Spleen (tissue), 11 donors: ENCODE data around the gene SESN3. TPM values are rescaled to one million over a fixed set of nuclear protein-coding genes. Genes with fewer than 3 reads are reported as not detected.

Experiments used
- DNase-seq: peaks from one replicate; pipeline ENCODE4 v3.0.0-alpha.2; 2020
- H3K27ac ChIP-seq, 8 donors: fragments of 200-600 bp; sonication (generic) in 7 of 8; 1 replicate in 4 of 8; 2 replicates in 4 of 8; pipeline versions ENCODE4 v1.5.0 to v1.8.0; 2016 to 2021; ENCODE audit warnings: inconsistent platforms in 4 of 8, mild to moderate bottlenecking in 4 of 8, moderate library complexity in 1 of 8
- H3K27me3 ChIP-seq, 7 donors: fragments of 200-600 bp; sonication (generic) in 6 of 7; replicated peaks in 1 of 7; 1 replicate in 4 of 7; 2 replicates in 3 of 7; pipeline versions ENCODE4 v1.5.0 to v1.8.0; 2016 to 2021; ENCODE audit warnings: inconsistent platforms in 3 of 7, mild to moderate bottlenecking in 1 of 7
- H3K36me3 ChIP-seq, 6 donors: fragments of 200-600 bp; sonication (generic) in 5 of 6; 1 replicate in 4 of 6; 2 replicates in 2 of 6; pipeline versions ENCODE4 v1.5.0 to v1.8.0; 2016 to 2021; ENCODE audit warnings: inconsistent platforms in 2 of 6
- H3K4me1 ChIP-seq, 6 donors: fragments of 200-600 bp; sonication (generic) in 5 of 6; 1 replicate in 3 of 6; 2 replicates in 3 of 6; pipeline versions ENCODE4 v1.5.0 to v1.8.0; 2016 to 2021; ENCODE audit warnings: inconsistent platforms in 3 of 6
- H3K4me3 ChIP-seq, 8 donors: fragments of 200-600 bp; sonication (generic) in 7 of 8; 1 replicate in 4 of 8; 2 replicates in 4 of 8; pipeline versions ENCODE4 v1.5.0 to v1.8.0; 2016 to 2021; ENCODE audit warnings: inconsistent platforms in 4 of 8, mild to moderate bottlenecking in 4 of 8, moderate library complexity in 2 of 8
- H3K9me3 ChIP-seq, 8 donors: fragments of 200-600 bp; sonication (generic) in 7 of 8; 1 replicate in 4 of 8; 2 replicates in 4 of 8; pipeline versions ENCODE4 v1.5.0 to v1.8.0; 2016 to 2021; ENCODE audit warnings: inconsistent platforms in 4 of 8
- CTCF ChIP-seq, 11 experiments: fragments of 200-600 bp in 7 of 11; fragments of 450-650 bp in 4 of 11; sonication (generic) in 4 of 11; IDR thresholded peaks in 8 of 11; conservative IDR thresholded peaks in 3 of 11; 1 replicate in 7 of 11; 2 replicates in 4 of 11; pipeline versions ENCODE4 v1.4.0 to v1.8.0; 2016 to 2021; ENCODE audit warnings: antibody characterized with exemption in 11 of 11, inconsistent platforms in 4 of 11, mild to moderate bottlenecking in 1 of 11
- POLR2A ChIP-seq, 3 donors: fragments of 450-650 bp; IDR thresholded peaks; one replicate each; pipeline ENCODE4 v1.5.1; 2017; ENCODE audit warnings: antibody characterized with exemption in 3 of 3, mild to moderate bottlenecking in 1 of 3
- POLR2AphosphoS5 ChIP-seq, 3 donors: sonication (generic); formaldehyde crosslinking; IDR thresholded peaks; one replicate each; pipeline ENCODE4 v1.5.1; 2017; ENCODE audit warnings: antibody characterized with exemption in 3 of 3
- WGBS, 5 donors: extraction: QIAGEN DNeasy Blood & Tissue Kit in 3 of 5; methylation state at CpG; one replicate each; pipeline versions ENCODE4 v1.1.5 to v1.1.7; 2013 to 2018; 5-methylcytosine and 5-hydroxymethylcytosine counted together
- intact Hi-C: fragments of 100-400 bp; cut with DNase I; formaldehyde crosslinking; loops from one replicate; pipeline ENCODE4 v1.15.0; 2023; ENCODE audit warnings: low total_unique reads
- polyA plus RNA-seq, 3 donors: library from polyadenylated mRNA; stranded (reverse); fragments of 200-250 nt; gene quantifications; one replicate each; pipeline ENCODE4 v1.2.1, GENCODE V29; 2013
- total RNA-seq, 7 donors: library from RNA; depleted of rRNA in 3 of 7; stranded (reverse); fragments of >200 nt in 3 of 7; fragmentation: NEBNext Ultra II Directional in 4 of 7; extraction: Animal tissue kit (Norgen Biotek cat#: 25700) in 4 of 7; gene quantifications; one replicate each; pipeline versions ENCODE4 v1.1.0 to v1.2.1, GENCODE V29; 2016 to 2021
- donor health status: healthy with polysubstance abuse.
- donor health status: DM: no; HTN: no; CAD: no; lungs with moderate emphysema.
- donor health status: DM: no; HTN: no; CAD: no.
- donor health status: Bipolar disorder and iron deficiency.
- donor health status: healthy.
- donor health status: DM: no; HTN: no; CAD: no.
- donor health status: DM: yes; HTN: yes; CAD: no.

Gene SESN3
- total and polyA plus RNA-seq, 10 donors: 10.9 to 79.9 (median 56.5) TPM

- Histone ChIP-seq H3K4me3 (peak overlapping the region; percentile 58 to 83 (median 63)), H3K9me3 (no peaks in the 10 kb centered on the region), H3K27me3 (no peaks in the 10 kb centered on the region), H3K4me1 (peaks cover 27 to 79% (median 54%) of the 10 kb centered on the region in 6 donors), H3K27ac (peak overlapping the region; percentile 89 to 96 (median 92)), H3K36me3 (no peaks in the 10 kb centered on the region)
- 0% methylated on average over 31 to 55 of the region's 55 CpGs for WGBS, 5 donors
- DNase-seq: peak; percentile 97
- intact Hi-C loops: loop anchor here (5.0 kb wide), 2 partner anchors 556 to 616 kb away; no protein-coding TSS in a partner anchor
- peak in 2 of 3 donors; percentile 50 to 62 for TF ChIP-seq POLR2A (IDR thresholded peaks at IDR 0.05)
- TF ChIP-seq POLR2AphosphoS5 (IDR thresholded peaks at IDR 0.05): peak; percentile 92 to 94 (median 93)
- peak; percentile 84 to 99 (median 94) for TF ChIP-seq CTCF (IDR thresholded peaks at IDR 0.05 in 8 of 11, conservative IDR thresholded peaks at IDR 0.05 in 3 of 11)
Measured at GRCh38 chr11:95150956-95151684, 79.9 kb downstream of the SESN3 start.

DNA sequence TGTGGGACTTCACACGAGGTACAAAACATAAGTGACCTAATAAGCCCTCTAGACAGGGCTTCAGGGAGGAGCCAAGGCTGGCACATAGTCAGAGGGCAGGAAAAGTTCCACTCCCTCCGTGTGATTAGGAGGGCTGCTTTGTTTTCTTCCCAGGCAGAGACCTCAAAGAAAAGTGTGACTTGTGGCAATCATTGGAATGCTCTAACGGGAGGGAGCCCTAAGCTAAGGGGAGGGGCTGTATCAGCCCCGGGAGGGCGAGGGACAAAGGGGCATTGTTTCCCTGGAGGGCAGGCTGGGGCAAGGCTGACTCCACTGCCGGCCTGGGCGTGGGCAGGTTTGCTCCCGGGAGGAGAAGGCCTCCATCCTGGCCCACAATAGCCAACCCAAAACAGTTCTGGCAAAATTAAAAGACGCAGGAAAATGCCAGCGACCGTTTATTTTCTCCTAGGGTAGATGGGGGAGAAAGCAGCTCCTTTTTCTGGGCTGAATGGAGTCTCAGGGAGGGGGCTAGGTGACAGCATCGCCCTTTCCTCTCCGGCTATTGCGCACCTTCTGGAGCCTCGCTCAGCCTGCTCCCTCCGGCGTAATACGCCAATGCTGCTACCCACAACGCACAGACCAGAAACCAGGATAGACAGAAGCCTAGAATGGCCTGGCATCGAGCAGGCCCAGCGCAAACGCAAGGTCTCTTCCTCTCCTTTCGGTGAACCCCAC is 81.2 kb downstream of the SESN3 start:
- peak; percentile 85 for DNase-seq
- no peaks in the 10 kb centered on the region for H3K9me3 ChIP-seq
- peak overlapping the region; percentile 70 to 96 (median 92) for H3K27ac ChIP-seq
- H3K4me1 ChIP-seq: peaks cover 27 to 78% (median 51%) of the 10 kb centered on the region in 6 donors
- no peak for TF ChIP-seq CTCF (IDR thresholded peaks at IDR 0.05 in 8 of 11, conservative IDR thresholded peaks at IDR 0.05 in 3 of 11)
- TF ChIP-seq POLR2AphosphoS5 (IDR thresholded peaks at IDR 0.05): peak; percentile 32 to 78 (median 76)
- peak overlapping the region in 6 of 8 donors; percentile 59 to 83 (median 63) for H3K4me3 ChIP-seq
- intact Hi-C loops: loop anchor here (5.0 kb wide), 3 partner anchors 73 to 617 kb away; no protein-coding TSS in a partner anchor
- 41 to 56% (median 48%) methylated on average over 21 to 23 of the region's 23 CpGs for WGBS, 5 donors
- no peaks in the 10 kb centered on the region for H3K27me3 ChIP-seq
- no peaks in the 10 kb centered on the region for H3K36me3 ChIP-seq

DNA sequence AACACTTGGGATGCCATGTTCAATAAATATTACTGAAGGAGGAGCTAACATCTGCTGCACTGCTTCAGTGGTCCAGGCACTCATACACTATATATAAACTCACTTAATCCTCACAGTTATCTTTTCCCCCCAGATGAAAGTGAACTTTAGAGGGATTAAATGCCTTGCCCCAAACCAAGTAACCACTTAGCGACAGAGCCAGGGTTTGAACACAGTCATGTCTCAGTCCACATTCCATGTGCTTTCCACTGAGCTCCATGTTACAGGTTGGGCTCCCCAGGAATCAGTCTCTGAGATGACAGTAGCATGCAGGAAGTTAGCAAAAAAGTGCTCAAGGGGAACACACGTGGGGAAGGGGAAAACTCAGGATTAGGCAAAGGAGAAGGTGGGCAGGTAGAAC is 82.1 kb downstream of the SESN3 start:
- no peak overlapping the region for H3K4me3 ChIP-seq
- intact Hi-C loops: loop anchor here (5.0 kb wide), 1 partner anchor 72 kb away; no protein-coding TSS in a partner anchor
- WGBS, 5 donors: 53 to 66% (median 59%) methylated on average over 2 of the region's 2 CpGs
- H3K27ac ChIP-seq: peak overlapping the region in 7 of 8 donors; percentile 41 to 96 (median 92)
- DNase-seq: no peak
- TF ChIP-seq POLR2AphosphoS5 (IDR thresholded peaks at IDR 0.05) (no peak), POLR2A (IDR thresholded peaks at IDR 0.05) (no peak), CTCF (IDR thresholded peaks at IDR 0.05 in 8 of 11, conservative IDR thresholded peaks at IDR 0.05 in 3 of 11) (no peak)
- H3K27me3 ChIP-seq: no peaks in the 10 kb centered on the region
- H3K4me1 ChIP-seq: peaks cover 22 to 70% (median 43%) of the 10 kb centered on the region in 6 donors
- no peaks in the 10 kb centered on the region for H3K9me3 ChIP-seq
- no peaks in the 10 kb centered on the region for H3K36me3 ChIP-seq

DNA sequence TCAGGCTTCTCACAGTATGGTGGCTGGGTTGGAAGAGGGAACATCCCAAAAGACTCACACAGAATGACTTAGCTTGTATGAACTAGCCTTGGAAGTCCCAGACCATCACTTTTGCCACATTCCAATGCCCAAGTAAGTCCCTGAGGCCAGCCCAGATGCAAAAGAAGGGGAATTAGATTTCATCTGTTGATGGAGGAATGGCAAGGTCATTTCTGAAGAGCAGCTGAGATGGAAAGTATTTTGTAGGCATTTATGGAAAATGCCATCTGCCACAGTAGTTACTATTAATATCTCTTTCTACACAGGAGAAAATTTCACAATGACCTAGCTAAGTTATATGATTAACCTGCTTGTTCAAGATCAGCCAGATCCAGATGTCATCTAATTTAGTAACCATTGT is 82.6 kb downstream of the SESN3 start:
- no peaks in the 10 kb centered on the region for H3K9me3 ChIP-seq
- H3K27me3 ChIP-seq: no peaks in the 10 kb centered on the region
- H3K4me1 ChIP-seq: peaks cover 17 to 64% (median 38%) of the 10 kb centered on the region in 6 donors
- H3K4me3 ChIP-seq: no peak overlapping the region
- H3K27ac ChIP-seq: peak overlapping the region in 6 of 8 donors; percentile 25 to 96 (median 92)
- intact Hi-C loops: loop anchor here (5.0 kb wide), 1 partner anchor 71 kb away; no protein-coding TSS in a partner anchor
- H3K36me3 ChIP-seq: no peaks in the 10 kb centered on the region
- TF ChIP-seq CTCF (IDR thresholded peaks at IDR 0.05 in 8 of 11, conservative IDR thresholded peaks at IDR 0.05 in 3 of 11) (no peak), POLR2AphosphoS5 (IDR thresholded peaks at IDR 0.05) (no peak), POLR2A (IDR thresholded peaks at IDR 0.05) (no peak)
- DNase-seq: no peak
